ENCODE data around the gene GALNT16. TPM values are rescaled to one million over a fixed set of nuclear protein-coding genes. Genes with fewer than 3 reads are reported as not detected.

The GALNT16 gene
- total RNA-seq, 1 donor from 2014 or later, result 36.7 TPM

GRCh38 chr14:69237584-69237983 lies 22.4 kb upstream of the GALNT16 start:
- no peak for DNase-seq (ENCODE audit: low spot score)
- H3K36me3 Mint-ChIP-seq (ENCODE audit: low read depth), result peaks cover 32% of the 10 kb centered on the region
- no peak for TF ChIP-seq CTCF (IDR thresholded peaks at IDR 0.05)
- H3K27ac Mint-ChIP-seq (ENCODE audit: unreplicated experiment), result no peak overlapping the region
- H3K4me1 Mint-ChIP-seq (ENCODE audit: low read depth), result peaks cover 5% of the 10 kb centered on the region
- H3K4me3 Mint-ChIP-seq (ENCODE audit: unreplicated experiment), result no peak overlapping the region
- no peaks in the 10 kb centered on the region for H3K9me3 Mint-ChIP-seq (ENCODE audit: low read depth)
- no peaks in the 10 kb centered on the region for H3K27me3 Mint-ChIP-seq (ENCODE audit: low read depth)

- Mint-ChIP-seq H3K27me3 (ENCODE audit: low read depth) (no peaks in the 10 kb centered on the region), H3K9me3 (ENCODE audit: low read depth) (no peaks in the 10 kb centered on the region), H3K4me3 (ENCODE audit: unreplicated experiment) (no peak overlapping the region), H3K4me1 (ENCODE audit: low read depth) (peaks cover 9% of the 10 kb centered on the region), H3K27ac (ENCODE audit: unreplicated experiment) (no peak overlapping the region), H3K36me3 (ENCODE audit: low read depth) (peaks cover 29% of the 10 kb centered on the region)
- no peak for TF ChIP-seq CTCF (IDR thresholded peaks at IDR 0.05)
- DNase-seq (ENCODE audit: low spot score), result no peak
Observed at GRCh38 chr14:69238883-69239282, 21.1 kb upstream of the GALNT16 start.

- no peak overlapping the region for H3K27ac Mint-ChIP-seq (ENCODE audit: unreplicated experiment)
- H3K4me3 Mint-ChIP-seq (ENCODE audit: unreplicated experiment), result no peak overlapping the region
- peaks cover 26% of the 10 kb centered on the region for H3K36me3 Mint-ChIP-seq (ENCODE audit: low read depth)
- TF ChIP-seq CTCF (IDR thresholded peaks at IDR 0.05), result no peak
- no peak for DNase-seq (ENCODE audit: low spot score)
- no peaks in the 10 kb centered on the region for H3K9me3 Mint-ChIP-seq (ENCODE audit: low read depth)
- no peaks in the 10 kb centered on the region for H3K27me3 Mint-ChIP-seq (ENCODE audit: low read depth)
- peaks cover 6% of the 10 kb centered on the region for H3K4me1 Mint-ChIP-seq (ENCODE audit: low read depth)
Observed at GRCh38 chr14:69240527-69241173, 19.3 kb upstream of the GALNT16 start.

- no peak for DNase-seq (ENCODE audit: low spot score)
- no peak overlapping the region for H3K4me3 Mint-ChIP-seq (ENCODE audit: unreplicated experiment)
- TF ChIP-seq CTCF (IDR thresholded peaks at IDR 0.05), result no peak
- peaks cover 19% of the 10 kb centered on the region for H3K36me3 Mint-ChIP-seq (ENCODE audit: low read depth)
- no peaks in the 10 kb centered on the region for H3K27me3 Mint-ChIP-seq (ENCODE audit: low read depth)
- peaks cover 6% of the 10 kb centered on the region for H3K4me1 Mint-ChIP-seq (ENCODE audit: low read depth)
- H3K27ac Mint-ChIP-seq (ENCODE audit: unreplicated experiment), result no peak overlapping the region
- H3K9me3 Mint-ChIP-seq (ENCODE audit: low read depth), result no peaks in the 10 kb centered on the region
Observed at GRCh38 chr14:69241577-69241976, 18.4 kb upstream of the GALNT16 start.

- no peaks in the 10 kb centered on the region for H3K27me3 Mint-ChIP-seq (ENCODE audit: low read depth)
- H3K4me1 Mint-ChIP-seq (ENCODE audit: low read depth), result peaks cover 6% of the 10 kb centered on the region
- H3K4me3 Mint-ChIP-seq (ENCODE audit: unreplicated experiment), result no peak overlapping the region
- TF ChIP-seq CTCF (IDR thresholded peaks at IDR 0.05), result peak; percentile 93
- DNase-seq (ENCODE audit: low spot score), result no peak
- H3K9me3 Mint-ChIP-seq (ENCODE audit: low read depth), result no peaks in the 10 kb centered on the region
- H3K36me3 Mint-ChIP-seq (ENCODE audit: low read depth), result peaks cover 9% of the 10 kb centered on the region
- no peak overlapping the region for H3K27ac Mint-ChIP-seq (ENCODE audit: unreplicated experiment)
Observed at GRCh38 chr14:69242311-69243224, 17.4 kb upstream of the GALNT16 start.

Measured in chondrocyte (in vitro differentiated cells).